Thymus (tissue), 11 donors: Measurements from ENCODE around the gene COQ8B. TPM values are rescaled to one million over a fixed set of nuclear protein-coding genes. Genes with fewer than 3 reads are reported as not detected.
A peak's percentile ranks its signal among the peaks of the same experiment; 100 is the strongest.

Source experiments
- DNase-seq, 9 donors: peaks; one replicate each; pipeline ENCODE4 v3.0.0-alpha.2; 2013; ENCODE audit warnings: low spot score in 9 of 9, low read depth in 6 of 9, missing footprints in 1 of 9
- H3K27ac ChIP-seq, 2 donors: one replicate each; pipeline ENCODE4 v1.5.1; 2013; ENCODE audit warnings: control low read depth in 1 of 2, low read depth in 1 of 2, low read length in 1 of 2, mild to moderate bottlenecking in 1 of 2, moderate library complexity in 1 of 2
- H3K27me3 ChIP-seq, 2 donors: one replicate each; pipeline ENCODE4 v1.5.1; 2013; ENCODE audit warnings: low read length in 1 of 2; ENCODE audit not compliant: control insufficient read depth in 2 of 2, insufficient read depth in 1 of 2
- H3K36me3 ChIP-seq, 2 donors: one replicate each; pipeline ENCODE4 v1.5.1; 2013; ENCODE audit warnings: low read length in 1 of 2, mild to moderate bottlenecking in 1 of 2, moderate library complexity in 1 of 2; ENCODE audit not compliant: control insufficient read depth in 2 of 2, insufficient read depth in 2 of 2
- H3K4me1 ChIP-seq, 2 donors: one replicate each; pipeline ENCODE4 v1.5.1; 2013; ENCODE audit warnings: low read length in 2 of 2; ENCODE audit not compliant: control insufficient read depth in 2 of 2, insufficient read depth in 2 of 2
- H3K4me3 ChIP-seq, 2 donors: one replicate each; pipeline ENCODE4 v1.5.1; 2013; ENCODE audit warnings: low read length in 2 of 2, control low read depth in 1 of 2, mild to moderate bottlenecking in 1 of 2
- H3K9me3 ChIP-seq, 2 donors: one replicate each; pipeline ENCODE4 v1.5.1; 2013; ENCODE audit warnings: low read length in 1 of 2, mild to moderate bottlenecking in 1 of 2; ENCODE audit not compliant: control insufficient read depth in 2 of 2, insufficient read depth in 1 of 2
- WGBS: extraction: QIAGEN DNeasy Blood & Tissue Kit; methylation state at CpG from one replicate; pipeline ENCODE4 v1.1.7; 2013; 5-methylcytosine and 5-hydroxymethylcytosine counted together
- polyA plus RNA-seq: library from polyadenylated mRNA; stranded (reverse); fragments of 200-250 nt; gene quantifications from one replicate; pipeline ENCODE4 v1.2.3, GENCODE V29; 2013
- total RNA-seq: library from RNA; stranded (reverse); fragments of 120-200 nt; gene quantifications from one replicate; pipeline ENCODE4 v1.2.4, GENCODE V29; 2013
- donor health status: healthy.

The COQ8B gene
- total and polyA plus RNA-seq, 2 donors: 21.6 to 40.1 TPM

DNA sequence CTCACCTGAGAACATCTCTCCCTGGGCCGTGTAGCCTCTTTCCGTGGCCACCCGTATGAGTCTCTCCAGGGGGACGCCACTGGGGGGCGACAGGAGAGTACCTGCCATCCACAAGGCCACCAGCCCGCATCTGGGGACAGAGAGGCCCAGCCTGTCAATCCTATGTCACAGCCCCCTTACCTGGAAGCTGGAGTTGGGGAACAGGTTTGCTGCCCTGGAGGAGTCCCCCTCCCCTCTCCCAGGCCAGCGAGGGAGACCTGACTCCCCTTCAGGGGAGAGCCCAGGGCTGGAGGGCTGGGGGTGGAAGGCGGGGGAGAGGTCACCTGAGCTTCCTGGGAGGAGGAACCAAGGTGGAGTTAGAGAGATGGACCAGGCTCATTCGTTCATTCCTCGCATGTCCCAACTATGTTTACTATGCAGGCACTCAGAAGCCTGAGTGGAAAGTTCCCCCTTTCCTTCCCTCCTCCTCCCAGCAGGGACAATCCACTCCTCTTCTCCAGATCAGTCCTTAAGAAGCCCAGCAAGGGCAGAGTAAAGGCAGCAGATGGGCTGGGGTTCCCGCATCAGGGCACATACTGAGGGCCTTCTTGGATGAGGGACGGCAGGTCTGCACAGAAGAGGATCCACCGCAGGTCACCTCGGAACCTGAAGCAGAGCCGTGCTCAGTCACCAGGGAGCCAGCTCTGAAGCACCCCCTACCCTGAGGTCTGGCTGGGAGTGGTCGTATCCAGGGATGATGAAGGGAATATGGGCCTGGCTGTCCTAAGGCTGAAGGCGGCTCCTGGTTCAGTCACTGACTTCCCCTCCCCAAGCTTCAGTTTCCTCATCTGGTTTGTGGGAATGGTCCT is 28.1 kb upstream of the COQ8B start:
- no peaks in the 10 kb centered on the region for H3K9me3 ChIP-seq
- DNase-seq: no peak
- H3K4me1 ChIP-seq: peaks cover 3 to 5% of the 10 kb centered on the region in 2 donors
- H3K36me3 ChIP-seq: peaks cover 8 to 11% of the 10 kb centered on the region in 2 donors
- no peak overlapping the region for H3K4me3 ChIP-seq
- WGBS: 93% methylated on average over 17 of the region's 17 CpGs
- H3K27me3 ChIP-seq: no peaks in the 10 kb centered on the region
- H3K27ac ChIP-seq: peak overlapping the region in 1 of 2 donors; percentile 11

DNA sequence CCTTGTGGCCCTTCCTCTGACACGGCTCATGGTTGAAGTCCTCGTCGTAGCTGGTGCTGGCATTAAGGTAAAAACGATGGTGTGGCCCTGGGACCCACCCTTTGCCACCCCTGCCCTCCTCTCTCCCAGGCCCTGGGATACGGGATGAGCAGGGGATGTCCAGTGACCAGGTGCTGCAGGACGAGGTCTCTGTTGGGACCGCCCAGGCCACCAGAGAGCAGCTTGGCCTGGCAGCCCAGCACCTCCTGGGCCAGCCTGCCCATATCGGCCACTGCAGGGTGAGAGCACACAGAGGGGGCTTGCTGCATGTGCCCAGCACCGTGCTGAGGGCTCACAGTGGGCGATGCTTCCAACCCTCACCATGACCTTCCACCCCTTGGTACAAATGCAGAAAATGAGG is 27.2 kb upstream of the COQ8B start:
- Histone ChIP-seq H3K36me3 (peaks cover 11 to 20% of the 10 kb centered on the region in 2 donors), H3K4me3 (no peak overlapping the region), H3K9me3 (no peaks in the 10 kb centered on the region), H3K27ac (no peak overlapping the region), H3K27me3 (no peaks in the 10 kb centered on the region), H3K4me1 (no peaks in the 10 kb centered on the region)
- 97% methylated on average over 10 of the region's 10 CpGs for WGBS
- no peak for DNase-seq

DNA sequence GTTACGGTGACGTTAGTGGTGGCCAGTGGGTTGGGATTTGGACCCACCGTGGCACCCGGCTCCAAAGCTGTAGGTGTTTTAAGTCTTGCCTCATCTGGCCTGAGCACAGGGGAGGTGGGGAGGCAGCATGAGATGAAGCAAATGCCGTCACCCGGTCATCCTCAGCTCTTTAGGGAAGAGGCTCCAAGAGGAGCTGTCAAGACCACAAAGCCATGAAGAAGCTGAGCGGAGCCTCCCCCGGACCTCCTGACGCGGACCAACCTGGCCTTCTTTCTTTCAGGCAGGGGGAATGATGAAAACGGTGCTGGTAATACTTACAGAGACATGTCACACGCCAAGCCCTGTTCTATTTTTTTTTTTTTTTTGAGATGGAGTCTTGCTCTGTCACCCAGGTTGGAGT is 26.2 kb upstream of the COQ8B start:
- no peaks in the 10 kb centered on the region for H3K27me3 ChIP-seq
- no peaks in the 10 kb centered on the region for H3K9me3 ChIP-seq
- no peak overlapping the region for H3K27ac ChIP-seq
- H3K4me1 ChIP-seq: no peaks in the 10 kb centered on the region
- H3K36me3 ChIP-seq: peaks cover 11 to 24% of the 10 kb centered on the region in 2 donors
- no peak for DNase-seq
- H3K4me3 ChIP-seq: no peak overlapping the region
- WGBS: 96% methylated on average over 12 of the region's 12 CpGs

DNA sequence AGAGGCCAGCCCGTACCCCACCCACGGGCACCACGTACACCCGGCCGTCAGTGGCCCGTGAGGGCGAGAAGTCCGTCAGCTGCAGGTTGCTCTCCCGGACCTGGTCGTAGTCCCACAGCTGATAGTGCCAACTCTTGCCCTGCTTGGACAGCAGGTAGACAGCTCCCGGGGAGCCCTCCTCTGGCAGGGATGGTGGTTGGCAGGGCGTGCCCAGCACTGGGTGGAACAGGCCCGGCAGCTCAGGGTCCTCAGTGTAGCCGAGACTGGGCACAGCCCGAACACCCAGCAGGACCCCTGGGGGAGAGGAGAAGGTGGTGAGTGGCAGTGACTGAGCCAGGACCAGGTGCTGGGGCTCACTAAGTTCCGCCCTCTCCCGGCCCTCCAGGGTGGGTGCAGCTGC is 25.8 kb upstream of the COQ8B start:
- H3K4me1 ChIP-seq: no peaks in the 10 kb centered on the region
- H3K27ac ChIP-seq: no peak overlapping the region
- DNase-seq: no peak
- H3K4me3 ChIP-seq: no peak overlapping the region
- 99% methylated on average over 17 of the region's 17 CpGs for whole genome bisulfite sequencing
- H3K27me3 ChIP-seq: no peaks in the 10 kb centered on the region
- H3K36me3 ChIP-seq: peaks cover 13 to 26% of the 10 kb centered on the region in 2 donors
- H3K9me3 ChIP-seq: no peaks in the 10 kb centered on the region

DNA sequence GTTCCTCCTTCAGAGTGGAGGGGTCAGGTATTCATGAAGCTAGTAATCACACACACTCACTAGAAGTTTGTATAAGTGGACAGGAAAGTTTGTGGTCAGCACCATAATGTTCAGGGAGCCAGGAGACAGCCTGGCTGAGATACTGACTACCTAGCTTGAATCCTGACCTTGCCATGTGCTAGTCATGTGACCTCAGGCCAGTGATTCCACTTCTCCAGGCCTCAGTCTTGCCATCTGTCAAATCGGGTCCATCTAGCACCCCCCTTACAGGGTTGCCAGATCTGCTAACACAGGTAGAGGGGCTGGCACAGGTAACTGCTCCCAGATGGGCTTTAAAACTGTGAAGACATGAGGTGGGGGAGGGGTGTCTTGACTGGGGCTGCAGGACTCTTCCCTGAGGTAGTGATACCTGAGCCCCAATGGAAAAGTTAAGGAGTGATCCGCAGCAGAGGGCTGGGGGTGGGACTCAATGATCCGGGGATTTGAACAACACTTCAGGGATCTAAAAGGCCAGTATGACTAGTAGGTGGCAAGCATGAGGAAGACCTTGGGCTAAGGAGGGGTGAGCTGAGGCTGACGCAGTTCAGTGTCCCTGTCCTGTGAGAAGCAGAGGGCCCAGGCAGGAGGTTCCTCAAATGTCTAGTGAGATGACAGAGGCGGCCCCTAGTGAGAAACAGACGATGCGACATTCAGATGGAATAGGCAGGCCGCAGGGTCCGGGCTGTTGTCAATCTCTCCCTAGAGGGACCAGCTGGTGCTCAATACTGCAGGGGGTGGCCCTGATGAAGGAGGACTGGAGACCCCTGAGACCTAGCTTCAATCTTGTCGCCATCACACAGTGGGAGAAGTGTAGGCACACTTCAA is 25.1 kb upstream of the COQ8B start:
- 95% methylated on average over 10 of the region's 10 CpGs for WGBS
- no peaks in the 10 kb centered on the region for H3K4me1 ChIP-seq

DNA sequence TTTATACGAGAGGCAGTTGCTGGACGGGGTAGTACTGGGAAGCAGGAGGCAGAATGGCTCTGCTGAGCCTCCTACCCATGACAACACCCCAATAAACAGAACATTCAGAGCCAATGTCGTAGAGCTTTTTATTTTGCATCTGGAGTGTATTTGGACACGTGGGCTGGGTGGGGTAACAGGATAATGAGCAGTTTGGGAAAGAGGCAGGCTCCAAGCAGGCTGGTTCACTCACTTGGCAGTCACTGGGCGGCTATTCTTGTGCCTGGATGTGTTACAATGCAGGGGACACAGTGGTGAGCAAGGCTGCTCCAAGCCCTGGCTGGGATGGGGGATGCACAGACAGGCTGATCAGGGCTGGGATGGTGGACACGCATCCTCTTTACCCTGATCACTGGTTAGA is 24.1 kb upstream of the COQ8B start:
- H3K4me3 ChIP-seq: no peak overlapping the region
- no peak overlapping the region for H3K27ac ChIP-seq
- no peaks in the 10 kb centered on the region for H3K27me3 ChIP-seq
- H3K4me1 ChIP-seq: no peaks in the 10 kb centered on the region
- WGBS: 97% methylated on average over 6 of the region's 6 CpGs
- H3K9me3 ChIP-seq: no peaks in the 10 kb centered on the region
- DNase-seq: no peak
- peaks cover 21 to 39% of the 10 kb centered on the region in 2 donors for H3K36me3 ChIP-seq

More for the DNA sequence above, 25.1 kb upstream of the COQ8B start:
- peaks cover 20 to 33% of the 10 kb centered on the region in 2 donors for H3K36me3 ChIP-seq
- DNase-seq: no peak
- H3K27me3 ChIP-seq: no peaks in the 10 kb centered on the region
- H3K27ac ChIP-seq: no peak overlapping the region
- no peak overlapping the region for H3K4me3 ChIP-seq
- H3K9me3 ChIP-seq: no peaks in the 10 kb centered on the region

DNA sequence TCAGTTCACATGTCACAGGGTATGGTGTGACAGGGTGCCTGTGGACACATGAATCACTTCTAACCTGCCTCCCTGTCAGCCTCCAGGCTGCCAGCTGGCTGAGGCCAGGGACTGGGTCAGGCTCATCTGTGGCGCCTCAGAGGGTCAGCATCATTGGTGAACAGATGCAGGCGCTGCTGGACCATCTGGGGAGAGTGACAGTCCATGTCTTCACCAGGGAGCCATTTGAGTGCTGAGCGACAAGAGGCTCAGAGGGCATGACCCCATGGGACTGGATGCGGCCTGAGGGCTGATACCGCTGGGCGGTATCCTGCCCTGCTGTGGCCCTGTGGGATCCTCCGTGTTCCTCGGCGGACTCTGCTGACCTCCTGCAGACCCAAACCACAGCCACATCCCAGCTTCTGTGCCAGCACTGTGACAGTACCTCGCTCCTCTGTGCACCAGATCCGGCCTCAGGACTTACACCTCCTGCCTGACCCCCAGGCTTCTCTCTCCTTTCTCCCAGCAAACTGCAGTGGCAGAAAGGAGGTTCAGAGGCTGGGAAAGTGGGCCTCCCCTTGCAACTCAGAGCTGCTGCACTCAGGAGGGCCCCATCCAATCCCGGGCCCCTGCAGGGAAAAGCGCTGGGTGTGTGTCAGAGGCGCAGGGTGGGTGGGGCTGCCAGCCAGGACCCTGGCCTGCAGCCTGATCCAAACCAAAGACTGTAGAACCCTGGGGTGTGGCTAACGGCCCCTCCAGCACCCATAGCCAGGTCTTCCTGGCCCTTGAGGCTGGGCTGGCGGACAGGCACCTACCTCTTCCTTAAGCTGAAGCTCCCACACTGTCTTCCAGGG is 23.4 kb upstream of the COQ8B start:
- Histone ChIP-seq H3K4me3 (no peak overlapping the region), H3K27ac (no peak overlapping the region), H3K36me3 (peaks cover 28 to 45% of the 10 kb centered on the region in 2 donors), H3K4me1 (no peaks in the 10 kb centered on the region), H3K9me3 (no peaks in the 10 kb centered on the region), H3K27me3 (no peaks in the 10 kb centered on the region)
- DNase-seq: no peak
- WGBS: 97% methylated on average over 16 of the region's 16 CpGs

DNA sequence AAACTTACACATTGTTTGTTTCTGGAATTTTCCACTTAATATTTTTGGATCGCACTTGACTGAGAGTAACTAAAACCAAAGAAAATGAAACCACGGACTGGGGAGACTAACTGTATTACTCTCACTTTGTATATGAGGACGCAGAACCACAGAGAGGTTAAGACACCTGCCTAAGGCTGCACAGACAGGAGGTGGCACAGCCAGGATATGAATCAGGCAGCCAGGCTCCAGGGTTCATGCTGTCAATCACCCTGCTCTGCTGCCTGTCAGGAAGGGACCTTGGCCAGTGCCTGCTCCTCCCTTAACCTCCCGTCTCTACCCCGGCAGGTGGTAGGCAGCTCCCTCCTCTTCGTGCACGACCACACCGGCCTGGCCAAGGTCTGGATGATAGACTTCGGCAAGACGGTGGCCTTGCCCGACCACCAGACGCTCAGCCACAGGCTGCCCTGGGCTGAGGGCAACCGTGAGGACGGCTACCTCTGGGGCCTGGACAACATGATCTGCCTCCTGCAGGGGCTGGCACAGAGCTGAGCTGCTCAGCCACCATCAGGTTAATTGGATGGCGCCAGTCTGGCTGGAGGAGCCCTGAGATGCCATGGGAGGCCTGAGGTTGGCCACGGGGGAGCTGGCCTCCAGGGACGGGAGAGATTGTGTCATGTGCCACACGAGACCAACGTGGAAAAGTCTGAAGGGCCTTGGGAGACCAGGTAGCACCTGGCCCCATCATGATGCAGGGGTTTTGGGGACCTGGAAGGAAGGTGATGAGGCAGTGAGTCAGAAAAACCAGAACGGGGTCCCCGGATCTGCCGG is 22.5 kb upstream of the COQ8B start:
- no peak for DNase-seq
- Histone ChIP-seq H3K36me3 (peaks cover 34 to 52% of the 10 kb centered on the region in 2 donors), H3K27me3 (no peaks in the 10 kb centered on the region), H3K27ac (no peak overlapping the region), H3K9me3 (no peaks in the 10 kb centered on the region), H3K4me1 (no peaks in the 10 kb centered on the region), H3K4me3 (no peak overlapping the region)
- 92% methylated on average over 22 of the region's 22 CpGs for WGBS
